HG02759 (cell line): ENCODE results near the gene NFIB.

Source experiments
- ATAC-seq: cut with Tn5 transposase; IDR thresholded peaks from one replicate; pipeline ENCODE4 v1.9.1; 2021; ENCODE audit warnings: mild to moderate bottlenecking, moderate library complexity; ENCODE audit not compliant: unreplicated experiment

The NFIB gene

DNA sequence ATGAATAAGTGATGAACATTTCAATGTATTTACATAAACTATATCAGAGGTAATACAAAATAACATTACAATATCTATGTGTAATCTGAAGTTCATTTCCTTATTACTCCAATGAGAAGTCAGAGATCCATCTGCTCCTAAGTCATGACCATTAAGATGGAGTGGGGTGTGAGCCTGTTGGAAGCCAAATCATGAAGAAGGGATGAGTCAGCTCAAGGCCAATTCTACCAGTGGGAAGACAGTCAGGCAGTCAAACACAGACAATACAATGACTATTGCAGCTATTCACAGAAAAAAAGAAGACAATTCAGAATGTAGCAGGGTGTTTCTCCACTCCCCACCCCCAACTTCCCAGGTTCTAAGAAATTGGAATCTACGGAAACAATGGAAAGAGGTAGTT is 155.0 kb downstream of the NFIB start:
- no peak for ATAC-seq

DNA sequence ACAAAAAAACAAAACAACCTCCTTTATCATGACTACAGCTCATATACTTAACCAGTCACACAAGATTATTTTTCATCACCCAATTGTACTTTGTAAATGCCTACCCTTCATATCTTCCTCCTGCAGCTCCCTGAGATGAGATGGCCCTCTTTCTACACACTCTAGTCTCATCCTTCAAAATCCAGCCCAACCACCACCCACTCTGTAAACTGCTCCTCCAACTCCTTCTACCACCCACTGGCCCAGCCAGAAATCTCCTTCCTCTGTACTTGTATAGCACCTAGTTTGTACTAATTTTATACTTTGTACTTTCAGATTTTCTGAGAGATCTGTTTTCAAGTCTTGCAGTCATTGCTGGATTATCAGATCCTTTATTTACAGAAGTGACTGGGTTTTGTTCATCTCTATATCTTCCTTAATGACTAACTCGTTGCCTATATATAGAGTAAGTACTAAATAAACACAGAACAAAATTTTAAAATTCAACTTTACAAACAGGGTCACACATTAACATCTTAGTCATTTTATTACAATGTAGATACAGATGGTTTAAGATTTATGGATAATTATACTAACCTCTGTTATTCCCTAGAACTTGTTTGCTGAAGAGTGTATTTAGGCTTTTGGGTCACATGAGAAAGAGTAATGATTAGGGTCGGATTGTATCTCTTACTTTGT is 155.7 kb downstream of the NFIB start:
- ATAC-seq: no peak

DNA sequence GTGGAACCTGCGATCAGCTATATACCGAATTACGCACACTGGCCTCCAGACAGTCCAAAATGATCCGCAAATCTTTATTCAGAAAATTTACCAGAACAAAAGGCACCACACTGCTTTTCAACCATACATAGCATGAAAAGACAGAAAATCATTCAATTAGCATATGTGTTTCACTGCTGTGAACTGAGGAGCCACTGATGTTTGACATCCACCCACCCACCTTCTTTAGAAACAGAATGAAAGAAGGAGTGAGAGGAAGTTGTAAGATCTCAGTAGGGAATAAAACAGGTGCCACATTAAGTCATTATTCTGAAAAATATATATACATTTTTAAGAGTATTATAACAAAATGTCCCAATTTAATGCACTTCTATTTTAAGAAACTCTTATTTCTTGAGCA is 156.8 kb downstream of the NFIB start:
- no peak for ATAC-seq

DNA sequence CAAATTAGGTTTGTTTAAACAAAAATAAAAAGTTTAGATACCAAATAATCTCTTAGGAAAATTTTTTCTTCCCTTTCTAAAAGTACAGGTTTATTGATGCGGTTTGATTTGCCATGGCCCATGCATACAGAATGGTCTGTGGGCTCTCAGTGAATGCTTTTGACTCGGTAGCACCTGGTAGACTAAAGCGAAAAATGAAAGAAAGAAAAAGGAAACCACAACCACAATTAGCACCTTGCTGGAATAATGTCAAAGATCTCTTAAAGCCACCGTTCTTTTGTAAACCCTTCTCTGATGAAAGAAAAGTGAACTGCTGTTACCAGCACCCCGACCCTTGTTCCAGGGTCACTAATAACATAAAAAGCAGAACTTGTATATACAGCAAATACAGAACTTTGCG is 157.9 kb downstream of the NFIB start:
- ATAC-seq: peak; percentile 91

GRCh38 chr9:14155237-14155636 is 158.7 kb downstream of the NFIB start:
- no peak for ATAC-seq

DNA sequence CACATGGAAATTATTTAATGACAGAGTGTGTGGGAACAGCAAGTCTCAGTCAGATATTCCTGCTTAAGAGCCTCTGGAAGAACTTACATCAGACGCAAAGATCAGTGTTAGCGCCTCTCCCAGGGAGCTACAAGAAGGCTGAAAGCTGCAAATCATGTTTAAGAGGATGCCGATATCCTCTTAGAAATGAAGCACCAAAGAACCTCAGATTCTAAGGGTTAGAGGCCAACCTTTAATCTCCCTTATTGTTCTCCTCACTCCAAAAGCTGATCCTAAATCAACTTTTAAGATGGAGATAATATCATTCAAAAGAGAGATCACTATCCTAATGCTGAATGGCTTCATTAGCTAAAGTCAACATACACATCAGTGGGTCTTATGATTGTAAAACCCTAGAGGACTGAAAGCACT is 160.6 kb downstream of the NFIB start:
- ATAC-seq: no peak

DNA sequence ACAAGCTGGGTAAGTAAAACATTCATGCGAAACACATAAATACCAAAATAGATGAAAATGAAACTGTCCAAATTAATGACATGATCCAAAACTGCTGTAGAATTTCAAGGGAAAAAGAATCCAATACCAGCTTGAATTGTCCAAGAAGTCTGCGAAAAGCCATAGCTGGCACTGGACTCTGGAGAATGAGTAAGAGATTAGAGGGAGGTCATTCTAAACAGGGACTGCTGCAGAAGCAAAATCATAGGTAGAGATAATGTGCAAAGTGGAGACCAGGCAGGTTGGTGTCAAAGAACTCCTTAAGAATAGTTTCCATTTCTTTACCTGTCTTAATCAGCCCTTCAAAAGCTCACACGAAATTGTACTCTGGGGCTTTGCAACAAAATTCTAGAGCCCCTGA is 162.5 kb downstream of the NFIB start:
- no peak for ATAC-seq

DNA sequence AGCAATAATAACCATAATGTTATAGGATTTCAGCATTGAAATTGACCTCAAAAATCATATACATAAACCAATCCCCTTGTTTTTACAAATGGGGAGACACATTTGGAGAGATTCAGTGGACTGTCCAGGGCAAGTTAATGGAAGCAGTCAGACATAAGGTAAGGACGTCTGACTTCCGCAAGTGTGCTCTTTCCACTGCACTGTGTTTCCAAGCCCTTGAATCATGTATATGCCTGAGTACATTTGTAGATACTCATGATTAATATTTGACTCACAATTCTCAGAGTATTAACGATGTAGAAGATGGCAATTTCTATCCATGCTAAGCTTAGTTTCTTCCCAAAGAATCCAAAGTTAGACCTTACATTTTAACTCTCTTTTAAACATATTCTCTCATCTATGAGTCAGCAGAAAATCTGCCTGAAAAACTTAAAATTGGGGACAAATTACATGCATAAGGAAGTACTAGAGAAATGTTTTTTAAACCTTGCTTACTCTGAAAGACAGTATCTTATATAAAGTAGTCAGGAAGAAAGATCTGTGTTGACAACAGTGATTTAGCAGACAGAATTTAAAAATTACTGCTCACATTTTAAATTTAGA is 165.3 kb downstream of the NFIB start:
- ATAC-seq: no peak

DNA sequence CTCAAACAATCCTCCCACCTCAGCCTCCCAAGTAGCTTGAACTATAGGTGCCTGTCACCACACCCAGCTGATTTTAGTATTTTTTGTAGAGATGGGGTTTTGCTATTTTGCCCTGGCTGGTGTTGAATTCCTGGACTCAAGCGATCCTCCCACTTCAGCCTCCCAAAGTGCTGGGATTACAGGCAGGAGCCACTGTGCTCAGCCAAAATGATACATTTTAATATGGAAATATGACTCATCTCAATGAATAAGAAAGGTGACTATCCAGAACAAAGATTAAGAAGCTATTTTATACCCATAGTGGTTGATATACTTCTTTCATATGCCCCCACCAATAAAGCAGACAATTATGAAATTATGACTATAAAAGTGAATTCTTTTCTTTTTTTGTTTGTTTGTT is 166.2 kb downstream of the NFIB start:
- ATAC-seq: no peak

- ATAC-seq: no peak
Measured at GRCh38 chr9:14146201-14146874, 167.6 kb downstream of the NFIB start.

DNA sequence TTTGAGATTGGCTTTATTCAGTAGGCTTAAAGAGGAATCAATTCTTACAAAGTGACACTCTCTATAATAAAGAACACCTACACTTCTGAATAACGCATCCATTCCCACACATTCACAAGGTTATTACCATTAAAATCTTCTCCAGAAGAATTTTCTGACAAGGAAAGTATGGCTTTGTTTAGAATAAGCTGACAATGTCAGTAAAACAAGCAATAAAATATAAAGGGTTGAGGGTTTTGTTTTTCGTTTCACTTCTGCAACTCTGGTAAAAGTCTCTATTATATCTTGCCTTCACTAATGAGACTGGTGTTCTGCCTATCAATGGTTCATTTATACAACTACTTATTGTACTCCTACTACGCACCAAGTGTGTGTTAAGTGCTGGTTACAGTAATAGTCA is 169.7 kb downstream of the NFIB start:
- ATAC-seq: no peak

GRCh38 chr9:14141699-14142098 is 172.2 kb downstream of the NFIB start:
- no peak for ATAC-seq

DNA sequence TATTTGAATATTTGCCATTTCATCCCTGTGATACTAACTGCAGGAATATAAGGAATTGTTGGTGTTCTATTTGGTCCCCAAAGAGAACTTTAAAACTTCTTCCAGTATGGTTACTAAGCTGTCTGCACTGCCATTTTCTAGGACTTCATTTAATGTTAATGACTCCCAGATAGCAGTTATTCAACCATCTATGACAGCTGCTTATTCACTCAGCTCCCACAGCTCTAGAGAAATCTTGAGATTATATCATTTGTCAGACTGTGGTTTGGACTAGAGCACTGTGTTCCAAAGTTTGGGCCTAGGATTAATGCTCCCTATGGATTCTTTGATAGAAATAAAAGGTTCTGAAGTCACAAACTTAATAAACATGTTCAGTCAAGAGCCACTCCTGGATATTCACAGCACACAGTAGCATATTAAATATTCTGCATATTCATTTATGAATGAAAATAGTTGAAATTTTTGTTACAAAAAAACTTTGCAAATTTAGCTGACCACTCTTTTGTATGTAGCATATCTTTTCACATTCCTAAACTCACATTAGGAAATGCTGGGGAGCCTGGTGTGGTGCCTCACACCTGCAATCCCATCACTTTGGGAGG is 173.7 kb downstream of the NFIB start:
- ATAC-seq: no peak

DNA sequence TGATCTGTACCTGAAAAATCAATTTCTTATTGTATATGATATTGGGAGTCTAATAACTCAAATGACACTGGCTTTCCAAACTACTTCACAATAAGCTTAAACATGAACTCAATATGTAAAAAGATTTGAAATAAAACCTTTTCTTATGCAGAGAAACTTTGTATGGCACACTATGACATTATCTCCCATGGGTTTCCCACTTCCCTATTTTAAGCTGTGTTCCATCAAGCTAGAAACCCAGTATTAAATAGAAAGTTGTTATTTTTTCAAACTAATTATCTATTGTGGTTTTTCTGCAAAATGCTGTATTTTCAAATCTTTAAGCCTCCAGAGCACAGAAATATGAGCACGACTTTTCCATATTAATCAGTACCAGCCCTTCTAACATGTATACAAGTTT is 174.7 kb downstream of the NFIB start:
- ATAC-seq: no peak

DNA sequence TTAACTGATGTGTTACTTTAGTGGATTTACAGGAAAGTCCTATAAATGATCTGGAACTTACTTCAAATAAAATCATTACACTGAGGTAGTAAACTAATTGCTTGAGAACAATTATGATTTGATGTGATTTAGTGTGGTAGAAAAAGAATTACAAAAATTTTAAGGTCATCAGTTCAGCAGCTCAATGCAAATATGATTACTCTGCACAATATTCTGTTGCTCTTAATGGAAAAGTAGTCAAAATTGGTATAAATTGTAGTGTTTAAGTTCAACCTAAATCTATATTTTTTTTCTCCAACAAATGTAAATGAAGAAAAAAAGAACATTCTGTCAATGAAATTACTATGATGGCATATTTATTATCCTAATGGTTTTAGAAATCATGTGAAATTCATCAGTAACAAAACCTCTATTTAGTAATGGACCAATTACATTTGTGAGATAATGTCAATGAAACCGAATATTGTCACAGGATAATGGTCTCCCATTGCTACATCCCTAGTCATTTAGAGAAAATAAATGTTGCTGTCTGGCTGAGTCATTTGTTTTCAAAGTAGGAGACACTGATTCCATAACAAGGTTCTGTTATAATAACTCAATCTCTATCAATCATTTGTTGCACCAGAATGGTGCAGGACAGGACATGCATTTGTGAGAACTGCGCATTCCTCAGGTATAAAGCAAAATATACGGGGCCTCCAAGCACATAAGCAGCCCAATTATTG is 177.1 kb downstream of the NFIB start:
- no peak for ATAC-seq

- no peak for ATAC-seq
Measured at GRCh38 chr9:14136047-14136635, 177.8 kb downstream of the NFIB start.

DNA sequence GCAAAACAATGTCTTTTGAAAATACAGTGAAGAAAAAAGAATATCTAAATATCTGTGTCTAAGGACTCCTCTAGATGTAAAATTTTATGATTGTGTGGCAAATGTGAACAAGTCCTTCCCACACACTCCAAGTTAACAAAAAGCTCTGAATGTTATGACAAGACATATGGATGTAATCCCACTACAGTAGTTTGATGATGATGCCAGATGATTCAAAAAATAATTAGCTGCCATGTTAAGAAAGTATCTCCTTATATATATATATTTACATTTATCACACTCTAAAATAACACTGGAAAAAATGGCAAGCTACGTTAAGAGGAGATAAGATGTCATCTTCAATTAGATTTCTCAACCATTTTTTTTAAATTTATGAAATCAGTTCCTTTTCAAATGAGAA is 178.5 kb downstream of the NFIB start:
- ATAC-seq: no peak

DNA sequence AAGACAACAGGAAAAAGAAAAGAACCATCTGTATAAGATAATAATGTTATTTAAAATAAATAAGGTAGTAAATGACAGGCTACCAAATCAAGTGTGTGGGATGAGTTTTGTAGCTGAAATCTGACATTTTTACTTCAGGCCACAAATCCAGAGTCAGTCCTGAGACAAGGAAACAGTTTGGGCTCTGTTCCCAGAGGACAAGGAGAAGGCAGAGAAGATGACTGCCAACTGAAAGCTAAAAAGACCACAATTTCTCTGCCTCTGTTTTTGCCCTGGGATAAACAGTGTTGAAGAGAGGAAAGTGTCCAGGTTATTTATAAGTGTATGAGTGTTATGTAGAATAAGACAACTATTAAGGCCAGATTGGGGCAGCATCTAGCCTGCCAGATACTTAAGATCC is 180.5 kb downstream of the NFIB start:
- no peak for ATAC-seq

DNA sequence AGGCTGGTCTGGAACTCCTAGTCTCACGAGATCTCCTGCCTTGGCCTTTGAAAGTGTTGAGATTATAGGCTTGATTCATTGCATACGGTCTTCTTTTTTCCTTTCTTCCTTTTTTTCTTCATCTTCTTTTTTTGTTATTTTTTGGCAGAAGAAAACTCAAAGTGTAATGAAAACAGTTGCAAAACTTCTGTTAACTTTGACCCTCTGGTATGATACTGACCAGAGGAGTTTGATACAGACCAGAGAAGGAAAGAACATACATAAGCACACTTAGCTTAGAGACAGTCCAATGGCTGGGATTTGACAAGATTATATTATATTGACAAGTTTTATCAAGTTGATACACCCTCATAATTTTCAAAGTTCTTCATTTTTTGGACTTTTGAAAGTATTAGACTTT is 181.2 kb downstream of the NFIB start:
- ATAC-seq: no peak

DNA sequence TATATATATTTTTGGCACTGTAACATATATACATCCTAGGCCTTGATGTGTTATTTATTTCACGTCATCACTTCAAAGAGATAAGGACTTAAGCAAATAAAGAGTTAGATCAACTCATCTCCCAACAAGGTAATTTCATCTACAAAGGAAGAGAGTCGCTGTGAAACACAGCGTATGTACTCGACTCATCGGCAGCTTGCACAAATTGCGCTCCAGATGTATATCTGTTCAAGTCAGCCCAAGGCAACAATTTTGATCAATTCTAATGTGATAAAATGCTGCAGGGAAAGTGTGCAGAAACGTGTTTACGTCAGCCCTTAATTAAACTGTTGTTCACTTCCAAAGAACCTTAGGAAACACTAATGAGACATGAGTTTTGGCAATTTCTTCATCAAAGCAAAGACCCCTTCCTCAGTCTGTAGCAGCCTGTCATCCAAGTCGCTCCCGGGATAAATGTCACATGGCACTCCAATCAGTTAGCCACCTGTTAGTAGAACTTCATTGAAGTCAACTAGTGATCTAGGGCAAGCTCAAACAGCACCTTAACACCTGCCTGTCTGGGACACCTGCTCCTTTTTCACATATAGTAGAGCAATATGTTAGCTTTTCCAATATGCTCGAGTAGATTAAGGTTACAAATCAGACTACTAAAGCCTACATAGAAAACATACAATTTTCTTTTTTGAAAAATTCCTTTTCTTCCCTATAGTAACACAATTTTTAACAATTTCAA is 182.4 kb downstream of the NFIB start:
- ATAC-seq: no peak
